NK-92 (cell line): Measurements from ENCODE around the gene RANBP1.
"Not testable (repeated sequence)": the region's sequence is repeated elsewhere in the genome, so short reads cannot be mapped to it uniquely, and the experiment has no call there.

Source experiments
- DNase-seq: peaks from one replicate; lab custom pipeline; 2025; ENCODE audit not compliant: unreplicated experiment; lab: John Stamatoyannopoulos, UW

Gene RANBP1

GRCh38 chr22:20115691-20116375 lies at the start of gene RANBP1:
TSS of gene RANBP1 (plus strand) at chr22:20116104. CDS start at chr22:20116185, 81 bp downstream.
- no peak for DNase-seq

GRCh38 chr22:20066617-20067383 lies 49.1 kb upstream of the RANBP1 start:
- no peak for DNase-seq

- not testable (repeated sequence) for DNase-seq
Measured at GRCh38 chr22:20067384-20067682, 48.6 kb upstream of the RANBP1 start.

GRCh38 chr22:20068640-20069039 lies 47.3 kb upstream of the RANBP1 start:
- no peak for DNase-seq

- DNase-seq = no peak
Measured at GRCh38 chr22:20069331-20070042, 46.4 kb upstream of the RANBP1 start.

GRCh38 chr22:20071524-20071972 lies 44.4 kb upstream of the RANBP1 start:
- no peak for DNase-seq

- no peak for DNase-seq
Measured at GRCh38 chr22:20076627-20077172, 39.2 kb upstream of the RANBP1 start.

GRCh38 chr22:20079745-20080444 lies 36.0 kb upstream of the RANBP1 start, which contains the start of gene DGCR8:
TSS of gene DGCR8 (plus strand) at chr22:20080241. CDS start at chr22:20085964, 5,723 bp downstream.
- DNase-seq = no peak

- no peak for DNase-seq
Measured at GRCh38 chr22:20080445-20080775, 35.5 kb upstream of the RANBP1 start.

- no peak for DNase-seq
Measured at GRCh38 chr22:20080776-20081654, 34.9 kb upstream of the RANBP1 start.

- DNase-seq = no peak
Measured at GRCh38 chr22:20083157-20083890, 32.6 kb upstream of the RANBP1 start.

- no peak for DNase-seq
Measured at GRCh38 chr22:20083891-20084546, 31.9 kb upstream of the RANBP1 start.

GRCh38 chr22:20084547-20085413 lies 31.1 kb upstream of the RANBP1 start:
- no peak for DNase-seq

- DNase-seq = no peak
Measured at GRCh38 chr22:20085651-20086050, 30.3 kb upstream of the RANBP1 start.

GRCh38 chr22:20086101-20086599 lies 29.8 kb upstream of the RANBP1 start:
- no peak for DNase-seq

GRCh38 chr22:20086763-20087162 lies 29.1 kb upstream of the RANBP1 start:
- no peak for DNase-seq

- DNase-seq = no peak
Measured at GRCh38 chr22:20087319-20088262, 28.3 kb upstream of the RANBP1 start.
